OCI-LY7 (cell line): ENCODE measurements around the gene TBC1D24. TPM values are rescaled to one million over a fixed set of nuclear protein-coding genes. Genes with fewer than 3 reads are reported as not detected.

Experiments
- BruUV-seq: library from RNA; stranded (reverse); fragments of 400-500 nt; replicated peaks from 2 replicates; lab custom pipeline; 2021; lab: Mats Ljungman, UMichigan
- CTCF ChIA-PET: fragments of 300-600 bp; sonication (Branson Sonifier 250); formaldehyde crosslinking; loops from one replicate; lab custom pipeline; 2022; ENCODE audit warnings: antibody characterized with exemption; ENCODE audit not compliant: unreplicated experiment; lab: Charles Lee
- POLR2A ChIA-PET: fragments of 300-600 bp; sonication (Branson Sonifier 250); formaldehyde crosslinking; loops from one replicate; lab custom pipeline; 2022; ENCODE audit warnings: antibody characterized with exemption; lab: Charles Lee
- DNase-seq: peaks from one replicate; pipeline ENCODE4 v3.0.0-alpha.2; 2015; ENCODE audit warnings: low spot score
- H2AFZ ChIP-seq: fragments of 200-600 bp; sonication (generic), shearing (Covaris generic); 2 replicates; pipeline ENCODE4 v1.6.1; 2014; ENCODE audit warnings: mild to moderate bottlenecking, antibody characterized with exemption, low read length, moderate library complexity
- H3K27ac ChIP-seq: fragments of 200-600 bp; sonication (generic); 2 replicates; pipeline ENCODE4 v1.5.1; 2014; ENCODE audit warnings: mixed run types, low read depth, mild to moderate bottlenecking, moderate library complexity, low read length, inconsistent platforms; ENCODE audit not compliant: poor library complexity, severe bottlenecking
- H3K36me3 ChIP-seq: fragments of 200-600 bp; sonication (generic); 2 replicates; pipeline ENCODE4 v1.6.1; 2014; ENCODE audit warnings: mild to moderate bottlenecking, antibody characterized with exemption, low read length, moderate library complexity, mixed read lengths; ENCODE audit not compliant: insufficient read depth
- H3K4me1 ChIP-seq: fragments of 200-600 bp; sonication (generic); 2 replicates; pipeline ENCODE4 v1.5.1; 2014; ENCODE audit warnings: mild to moderate bottlenecking, low read length; ENCODE audit not compliant: insufficient read depth, poor library complexity, severe bottlenecking
- H3K4me2 ChIP-seq: fragments of 200-600 bp; sonication (generic); 2 replicates; pipeline ENCODE4 v1.6.1; 2014; ENCODE audit warnings: mild to moderate bottlenecking, low read length
- H3K4me3 ChIP-seq: fragments of 200-600 bp; sonication (generic); 2 replicates; pipeline ENCODE4 v1.5.1; 2014; ENCODE audit warnings: mild to moderate bottlenecking, low read depth, low read length; ENCODE audit not compliant: poor library complexity, severe bottlenecking
- H3K79me2 ChIP-seq: fragments of 200-600 bp; sonication (generic); 2 replicates; pipeline ENCODE4 v1.6.1; 2016; ENCODE audit warnings: low read depth, mild to moderate bottlenecking, low read length, moderate library complexity, mixed read lengths; ENCODE audit not compliant: insufficient read depth
- H3K9me2 ChIP-seq: fragments of 200-600 bp; sonication (generic); 2 replicates; pipeline ENCODE4 v1.6.1; 2016; ENCODE audit warnings: mild to moderate bottlenecking, low read length, mixed read lengths; ENCODE audit not compliant: insufficient read depth
- H3K9me3 ChIP-seq: fragments of 200-600 bp; sonication (generic); 2 replicates; pipeline ENCODE4 v1.6.1; 2014; ENCODE audit warnings: mild to moderate bottlenecking, mixed run types, low read length, mixed read lengths
- H4K20me1 ChIP-seq: fragments of 200-600 bp; sonication (generic); 2 replicates; pipeline ENCODE4 v1.6.1; 2014; ENCODE audit warnings: mild to moderate bottlenecking, antibody characterized with exemption, low read length, moderate library complexity, mixed read lengths; ENCODE audit not compliant: insufficient read depth
- EZH2phosphoT487 ChIP-seq: fragments of 200-600 bp; sonication (generic); IDR thresholded peaks from 2 replicates; pipeline ENCODE4 v1.6.1; 2018; ENCODE audit warnings: low read depth, borderline replicate concordance, mild to moderate bottlenecking, mixed run types, antibody characterized with exemption, low read length, moderate library complexity, mixed read lengths
- intact Hi-C: fragments of 100-400 bp; cut with micrococcal nuclease; formaldehyde crosslinking; loops from one replicate; pipeline ENCODE4 v1.10.0; 2022; ENCODE audit not compliant: unreplicated experiment
- total RNA-seq, 2 experiments: library from RNA; depleted of rRNA in 1 of 2; stranded (reverse); fragments of >200 nt in 1 of 2; shearing (Covaris generic) in 1 of 2; gene quantifications; 2 replicates each; pipeline ENCODE4 v1.2.3, GENCODE V29; 2014 to 2022
- TF ChIP-seq, protein P1 (sequence below): fragments of 200-600 bp; sonication (generic); conservative IDR thresholded peaks from 2 replicates; pipeline ENCODE4 v1.5.1; 2014; ENCODE audit warnings: mild to moderate bottlenecking, antibody characterized with exemption, low read length, moderate library complexity, mixed read lengths

TBC1D24 gene
- total RNA-seq, 2 experiments from 2014 or later = 23.4 to 34.7 TPM

DNA sequence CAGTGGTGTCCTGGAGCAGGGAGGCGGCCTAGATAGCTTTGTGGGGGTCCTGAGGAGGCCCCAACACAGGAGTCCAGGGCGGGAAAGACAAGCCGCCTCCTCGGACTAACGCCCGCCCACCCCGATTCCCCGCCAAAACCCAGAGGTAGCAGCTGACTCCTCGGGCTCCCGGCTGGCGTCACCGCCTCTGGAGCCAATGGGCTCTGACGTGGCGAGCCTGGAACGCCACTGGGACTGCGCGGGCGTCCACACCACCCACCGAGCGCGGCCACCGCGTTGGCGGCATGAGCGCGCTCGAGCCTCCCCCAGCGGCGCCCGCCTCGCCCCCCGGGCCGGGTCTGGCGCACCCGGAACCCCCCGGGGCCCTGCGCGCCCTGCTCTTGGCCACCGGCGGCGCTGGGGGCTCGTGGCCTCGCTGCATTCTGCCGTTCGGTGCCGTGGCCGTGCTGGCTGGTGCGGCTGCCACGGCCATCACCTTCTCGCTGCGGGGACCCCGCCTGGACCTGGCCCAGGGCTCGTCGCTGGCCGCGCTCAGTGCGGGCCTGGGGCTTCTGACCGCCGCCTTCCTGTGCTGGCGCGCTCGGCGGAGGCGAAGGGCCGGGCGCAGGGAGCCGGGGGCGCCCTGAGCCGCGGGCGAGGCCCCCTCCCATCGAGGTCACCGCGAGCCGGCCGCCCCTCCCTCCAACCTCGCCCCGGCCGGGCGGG, 7.2 kb upstream of the TBC1D24 start:
- Histone ChIP-seq H3K36me3 (peaks cover 17% of the 10 kb centered on the region), H3K4me1 (peaks cover 68% of the 10 kb centered on the region), H3K79me2 (no peaks in the 10 kb centered on the region), H3K27ac (peak overlapping the region; percentile 89), H3K9me2 (no peaks in the 10 kb centered on the region), H3K4me3 (peak overlapping the region; percentile 64), H2AFZ (no peak overlapping the region), H3K4me2 (peak overlapping the region; percentile 91), H4K20me1 (no peaks in the 10 kb centered on the region), H3K9me3 (no peaks in the 10 kb centered on the region)
- BruUV-seq = no TSS peak
- POLR2A ChIA-PET = interaction anchor here (0.5 to 1.0 kb wide), 5 partner anchors 9 to 287 kb away, joined by 3 to 7 read pairs (median 5); partner anchors contain the start of gene CCNF
- peak; percentile 79 for DNase-seq
- TF ChIP-seq, protein P1, sequence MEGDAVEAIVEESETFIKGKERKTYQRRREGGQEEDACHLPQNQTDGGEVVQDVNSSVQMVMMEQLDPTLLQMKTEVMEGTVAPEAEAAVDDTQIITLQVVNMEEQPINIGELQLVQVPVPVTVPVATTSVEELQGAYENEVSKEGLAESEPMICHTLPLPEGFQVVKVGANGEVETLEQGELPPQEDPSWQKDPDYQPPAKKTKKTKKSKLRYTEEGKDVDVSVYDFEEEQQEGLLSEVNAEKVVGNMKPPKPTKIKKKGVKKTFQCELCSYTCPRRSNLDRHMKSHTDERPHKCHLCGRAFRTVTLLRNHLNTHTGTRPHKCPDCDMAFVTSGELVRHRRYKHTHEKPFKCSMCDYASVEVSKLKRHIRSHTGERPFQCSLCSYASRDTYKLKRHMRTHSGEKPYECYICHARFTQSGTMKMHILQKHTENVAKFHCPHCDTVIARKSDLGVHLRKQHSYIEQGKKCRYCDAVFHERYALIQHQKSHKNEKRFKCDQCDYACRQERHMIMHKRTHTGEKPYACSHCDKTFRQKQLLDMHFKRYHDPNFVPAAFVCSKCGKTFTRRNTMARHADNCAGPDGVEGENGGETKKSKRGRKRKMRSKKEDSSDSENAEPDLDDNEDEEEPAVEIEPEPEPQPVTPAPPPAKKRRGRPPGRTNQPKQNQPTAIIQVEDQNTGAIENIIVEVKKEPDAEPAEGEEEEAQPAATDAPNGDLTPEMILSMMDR = peak; percentile 50
- TF ChIP-seq EZH2phosphoT487 = no peak
- CTCF ChIA-PET = no interaction called here
- intact Hi-C loops = loop anchor here (2.0 to 5.0 kb wide), 2 partner anchors 35 to 65 kb away; no protein-coding TSS in a partner anchor

DNA sequence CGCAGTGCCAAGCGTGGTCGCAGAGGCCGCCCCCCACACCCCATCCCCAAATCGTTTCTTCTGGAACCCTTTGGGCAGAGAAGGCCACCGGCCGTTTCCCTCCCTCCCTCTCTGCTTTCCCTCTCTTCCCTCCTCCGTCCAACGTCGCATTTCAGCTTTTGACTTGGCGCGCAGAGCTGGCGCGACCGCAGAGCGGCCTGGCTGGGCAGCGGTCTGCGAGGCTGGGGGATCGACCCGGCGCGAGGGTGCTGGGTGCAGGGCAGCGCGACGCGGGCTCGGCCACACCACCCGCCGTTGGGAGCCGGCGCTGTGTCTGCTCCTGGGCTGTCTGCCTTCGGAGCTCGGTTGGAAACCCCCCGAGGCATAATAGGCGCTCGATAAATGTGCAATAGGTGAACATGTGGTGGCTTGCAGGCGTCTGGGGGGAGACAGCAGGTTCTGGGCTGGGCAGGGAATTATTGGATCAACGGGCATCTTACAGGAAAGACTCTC, 6.6 kb upstream of the TBC1D24 start:
- BruUV-seq = no TSS peak
- Histone ChIP-seq H3K9me3 (no peaks in the 10 kb centered on the region), H3K4me2 (peak overlapping the region; percentile 91), H3K27ac (peak overlapping the region; percentile 89), H3K79me2 (no peaks in the 10 kb centered on the region), H3K36me3 (peaks cover 15% of the 10 kb centered on the region; the same call in 1 of the 2 replicates), H2AFZ (no peak overlapping the region), H3K4me1 (peaks cover 74% of the 10 kb centered on the region), H3K9me2 (no peaks in the 10 kb centered on the region), H4K20me1 (no peaks in the 10 kb centered on the region), H3K4me3 (peak overlapping the region; percentile 64)
- CTCF ChIA-PET = interaction anchor here (1.1 kb wide), 1 partner anchor 9 kb away, joined by 4 read pairs; the partner anchor contains the start of gene TEDC2
- no peak for DNase-seq
- intact Hi-C loops = loop anchor here (2.0 to 5.0 kb wide), 2 partner anchors 36 to 65 kb away; no protein-coding TSS in a partner anchor
- POLR2A ChIA-PET = interaction anchor here (0.5 to 1.0 kb wide), 8 partner anchors 9 to 1056 kb away, joined by 3 to 7 read pairs (median 4); partner anchors contain the start of gene CCNF
- TF ChIP-seq, protein P1 = no peak
- TF ChIP-seq EZH2phosphoT487 = no peak
